HCT116 (cell line): ENCODE results near the gene ERGIC3. TPM values are rescaled to one million over a fixed set of nuclear protein-coding genes. Genes with fewer than 3 reads are reported as not detected.
A peak's percentile ranks its signal among the peaks of the same experiment; 100 is the strongest.

ENCODE experiments used
- ATAC-seq: fragments of 200-7000 bp; cut with Tn5 transposase; 2 replicates; pipeline ENCODE4 v1.9.1; 2020; ENCODE audit warnings: mild to moderate bottlenecking, moderate library complexity
- BruUV-seq: library from RNA; stranded (reverse); fragments of 400-500 nt; replicated peaks from 2 replicates; lab custom pipeline; 2021; lab: Mats Ljungman, UMichigan
- CTCF ChIA-PET: fragments of 300-600 bp; sonication (Branson Sonifier 250); formaldehyde crosslinking; loops from one replicate; lab custom pipeline; 2021; ENCODE audit warnings: antibody characterized with exemption; lab: Charles Lee
- POLR2A ChIA-PET: fragments of 300-600, 350-600 bp; sonication (Branson Sonifier 250); formaldehyde crosslinking; loops from one replicate; lab custom pipeline; 2021; ENCODE audit warnings: antibody characterized with exemption; lab: Charles Lee
- RAD21 ChIA-PET, 2 experiments: fragments of 300-600 bp; sonication (Branson Sonifier 250); formaldehyde crosslinking; loops; one replicate each; lab custom pipeline; 2023; ENCODE audit warnings: low total read pairs in 2 of 2; ENCODE audit not compliant: uncharacterized antibody in 2 of 2, unreplicated experiment in 2 of 2, low non-redundant PET in 1 of 2; lab: Charles Lee
- DNase-seq: peaks from one replicate; pipeline ENCODE4 v3.0.0-alpha.2; 2010; ENCODE audit warnings: low read depth, low spot score
- H2AFZ ChIP-seq: fragments of 200-600 bp; shearing (Covaris generic), sonication (generic); 2 replicates; pipeline ENCODE4 v1.6.1; 2017; ENCODE audit warnings: low read depth, mixed run types, mixed read lengths, antibody characterized with exemption, low read length; ENCODE audit not compliant: poor library complexity, severe bottlenecking
- H3K27ac ChIP-seq: 2 replicates; pipeline ENCODE4 v1.5.1; 2012; ENCODE audit warnings: low read depth, low read length
- H3K27me3 ChIP-seq: fragments of 200-600 bp; sonication (generic); 2 replicates; pipeline ENCODE4 v1.6.1; 2016; ENCODE audit warnings: mixed run types, low read length, mixed read lengths; ENCODE audit not compliant: insufficient read depth
- H3K36me3 ChIP-seq, 2 experiments: fragments of 200-500 bp in 1 of 2; fragments of 200-600 bp in 1 of 2; sonication (Bioruptor generic) in 1 of 2; sonication (generic) in 1 of 2; 2 replicates each; pipeline versions ENCODE4 v1.5.1 to v1.6.1; 2014 to 2016; ENCODE audit warnings: low read length in 2 of 2, inconsistent platforms in 1 of 2, mixed read lengths in 1 of 2, mixed run types in 1 of 2; ENCODE audit not compliant: insufficient read depth in 2 of 2, control insufficient read depth in 1 of 2
- H3K4me1 ChIP-seq, 2 experiments: fragments of 200-600 bp in 1 of 2; sonication (generic) in 1 of 2; 2 replicates each; pipeline versions ENCODE4 v1.5.1 to v1.6.1; 2012 to 2017; ENCODE audit warnings: low read length in 2 of 2, inconsistent platforms in 1 of 2, mild to moderate bottlenecking in 1 of 2, mixed read lengths in 1 of 2, mixed run types in 1 of 2, moderate library complexity in 1 of 2; ENCODE audit not compliant: insufficient read depth in 2 of 2, control insufficient read depth in 1 of 2
- H3K4me2 ChIP-seq: fragments of 200-600 bp; sonication (generic); 2 replicates; pipeline ENCODE4 v1.6.1; 2017; ENCODE audit warnings: mixed run types, low read length, mixed read lengths
- H3K4me3 ChIP-seq, 2 experiments: fragments of 200-600 bp in 1 of 2; sonication (generic) in 1 of 2; replicated peaks in 1 of 2; 2 replicates each; pipeline ENCODE4 v1.5.1; 2011 to 2016; ENCODE audit warnings: low read length in 2 of 2, control low read depth in 1 of 2, low read depth in 1 of 2, mild to moderate bottlenecking in 1 of 2, mixed read lengths in 1 of 2, mixed run types in 1 of 2
- H3K79me2 ChIP-seq: fragments of 200-600 bp; sonication (generic); 2 replicates; pipeline ENCODE4 v1.6.1; 2017; ENCODE audit warnings: mild to moderate bottlenecking, mixed run types, low read length, moderate library complexity, mixed read lengths; ENCODE audit not compliant: insufficient read depth
- H3K9ac ChIP-seq: fragments of 200-600 bp; sonication (generic); 2 replicates; pipeline ENCODE4 v1.6.1; 2016; ENCODE audit warnings: low read length, mixed read lengths
- H3K9me2 ChIP-seq: fragments of 200-600 bp; sonication (generic), shearing (Covaris generic); 2 replicates; pipeline ENCODE4 v1.6.1; 2017; ENCODE audit warnings: mixed run types, mild to moderate bottlenecking, moderate library complexity; ENCODE audit not compliant: insufficient read depth
- H3K9me3 ChIP-seq, 2 experiments: fragments of 200-500 bp in 1 of 2; fragments of 200-600 bp in 1 of 2; sonication (Bioruptor generic) in 1 of 2; sonication (generic) in 1 of 2; 2 replicates each; pipeline ENCODE4 v1.6.1; 2014 to 2017; ENCODE audit warnings: low read length in 2 of 2, mixed read lengths in 2 of 2, inconsistent platforms in 1 of 2, low read depth in 1 of 2, mild to moderate bottlenecking in 1 of 2, mixed run types in 1 of 2, moderate library complexity in 1 of 2; ENCODE audit not compliant: control insufficient read depth in 1 of 2, insufficient read depth in 1 of 2
- H4K20me1 ChIP-seq: fragments of 200-600 bp; sonication (generic), shearing (Covaris generic); 2 replicates; pipeline ENCODE4 v1.6.1; 2017; ENCODE audit warnings: mixed run types, mild to moderate bottlenecking, moderate library complexity; ENCODE audit not compliant: insufficient read depth
- CEBPB ChIP-seq: IDR thresholded peaks from 2 replicates; pipeline ENCODE4 v1.6.1; 2012; ENCODE audit warnings: low read depth
- ELF1 ChIP-seq: IDR thresholded peaks from 2 replicates; pipeline ENCODE4 v1.6.1; 2012; ENCODE audit warnings: low read depth, borderline replicate concordance
- EZH2phosphoT487 ChIP-seq: fragments of 200-600 bp; IDR thresholded peaks from 2 replicates; pipeline ENCODE4 v1.6.1; 2018; ENCODE audit warnings: antibody characterized with exemption, borderline replicate concordance
- RAD21 ChIP-seq: IDR thresholded peaks from 2 replicates; pipeline ENCODE4 v1.6.1; 2012; ENCODE audit warnings: low read depth, mild to moderate bottlenecking
- SIN3A ChIP-seq: IDR thresholded peaks from 2 replicates; pipeline ENCODE4 v1.6.1; 2012; ENCODE audit warnings: low read depth
- TCF7L2 ChIP-seq: IDR thresholded peaks from 2 replicates; pipeline ENCODE4 v1.7.0; 2011; ENCODE audit warnings: borderline replicate concordance, inconsistent platforms; ENCODE audit not compliant: insufficient read depth, insufficient read length; ENCODE audit errors: extremely low read depth
- ZBTB33 ChIP-seq: IDR thresholded peaks from 2 replicates; pipeline ENCODE4 v1.6.1; 2011; ENCODE audit warnings: mild to moderate bottlenecking, low read length, moderate library complexity; ENCODE audit not compliant: insufficient replicate concordance; ENCODE audit errors: extremely low read depth
- intact Hi-C: fragments of 100-400 bp; cut with micrococcal nuclease; formaldehyde crosslinking; loops from 2 replicates; pipeline ENCODE4 v1.10.0; 2022
- total RNA-seq: library from RNA; stranded (reverse); gene quantifications from one replicate; pipeline ENCODE4 v1.2.1, GENCODE V29; 2021; ENCODE audit not compliant: unreplicated experiment
- TF ChIP-seq, protein P1 (sequence below), 3 experiments: fragments of 200-600 bp in 1 of 3; sonication (generic) in 1 of 3; IDR thresholded peaks in 2 of 3; conservative IDR thresholded peaks in 1 of 3; 2 replicates each; pipeline ENCODE4 v1.5.1; 2012 to 2017; ENCODE audit warnings: low read depth in 2 of 3, low read length in 2 of 3, antibody characterized with exemption in 1 of 3, borderline replicate concordance in 1 of 3, control low read depth in 1 of 3, mild to moderate bottlenecking in 1 of 3, mixed read lengths in 1 of 3, mixed run types in 1 of 3, moderate library complexity in 1 of 3; ENCODE audit not compliant: insufficient read depth in 1 of 3

ERGIC3 gene
- total RNA-seq, 1 experiment from 2014 or later, result 229 TPM

GRCh38 chr20:35603695-35604448 lies 62.0 kb downstream of the ERGIC3 start:
- intact Hi-C loops, result loop anchor here (2.0 kb wide), 1 partner anchor 93 kb away; no protein-coding TSS in a partner anchor
- Histone ChIP-seq H3K9ac (no peak overlapping the region), H4K20me1 (no peaks in the 10 kb centered on the region), H3K36me3 (no peaks in the 10 kb centered on the region), H3K27me3 (no peaks in the 10 kb centered on the region), H3K27ac (no peak overlapping the region), H3K79me2 (no peaks in the 10 kb centered on the region), H3K9me3 (no peaks in the 10 kb centered on the region), H2AFZ (no peak overlapping the region), H3K4me2 (no peak overlapping the region), H3K4me1 (peaks cover 22 to 29% of the 10 kb centered on the region in 2 experiments), H3K4me3 (no peak overlapping the region), H3K9me2 (no peaks in the 10 kb centered on the region)
- ChIA-PET CTCF (interaction anchor here (1.0 to 2.1 kb wide), 4 partner anchors 9 to 344 kb away, joined by 3 to 10 read pairs (median 4); no protein-coding TSS in a partner anchor), POLR2A (interaction anchor here (0.6 to 1.5 kb wide), 3 partner anchors 12 to 15 kb away, joined by 3 to 4 read pairs (median 3); partner anchors contain the start of gene SPAG4), RAD21 (no interaction called here)
- no peak for DNase-seq
- no TSS peak for BruUV-seq
- no peak for ATAC-seq
- TF ChIP-seq CEBPB, result no peak
- no peak for TF ChIP-seq SIN3A
- TF ChIP-seq EZH2phosphoT487, result no peak
- TF ChIP-seq ELF1, result no peak
- no peak for TF ChIP-seq ZBTB33

DNA sequence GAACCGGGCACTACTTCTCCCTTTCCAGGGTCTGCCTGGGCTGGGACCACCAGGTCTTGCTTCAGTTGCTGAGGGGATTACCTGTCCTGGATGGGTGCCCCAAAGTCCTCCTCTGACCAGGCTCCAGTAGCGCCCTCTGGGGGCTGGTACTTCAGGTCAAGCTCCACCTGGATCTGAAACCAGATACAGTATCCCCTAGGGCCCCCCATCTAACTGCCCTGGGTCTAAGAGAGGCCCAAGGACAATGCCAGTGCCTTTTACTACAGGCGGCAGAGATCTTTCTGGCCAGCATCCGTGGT lies 62.5 kb downstream of the ERGIC3 start:
- Histone ChIP-seq H2AFZ (no peak overlapping the region), H3K4me3 (no peak overlapping the region), H3K27me3 (no peaks in the 10 kb centered on the region), H3K9me2 (no peaks in the 10 kb centered on the region), H3K27ac (no peak overlapping the region), H3K9ac (no peak overlapping the region), H3K36me3 (no peaks in the 10 kb centered on the region), H3K9me3 (no peaks in the 10 kb centered on the region), H4K20me1 (no peaks in the 10 kb centered on the region), H3K4me1 (peaks cover 24 to 34% of the 10 kb centered on the region in 2 experiments), H3K4me2 (no peak overlapping the region), H3K79me2 (no peaks in the 10 kb centered on the region)
- intact Hi-C loops, result loop anchor here (2.0 kb wide), 1 partner anchor 94 kb away; no protein-coding TSS in a partner anchor
- RAD21 ChIA-PET, result no interaction called here
- POLR2A ChIA-PET, result interaction anchor here (1.0 to 1.5 kb wide), 2 partner anchors 11 to 13 kb away, joined by 3 to 4 read pairs; partner anchors contain the start of gene SPAG4
- DNase-seq (no peak), ATAC-seq (peak; percentile 73)
- TF ChIP-seq TCF7L2 (no peak), RAD21 (peak; percentile 41)
- TF ChIP-seq, protein P1, sequence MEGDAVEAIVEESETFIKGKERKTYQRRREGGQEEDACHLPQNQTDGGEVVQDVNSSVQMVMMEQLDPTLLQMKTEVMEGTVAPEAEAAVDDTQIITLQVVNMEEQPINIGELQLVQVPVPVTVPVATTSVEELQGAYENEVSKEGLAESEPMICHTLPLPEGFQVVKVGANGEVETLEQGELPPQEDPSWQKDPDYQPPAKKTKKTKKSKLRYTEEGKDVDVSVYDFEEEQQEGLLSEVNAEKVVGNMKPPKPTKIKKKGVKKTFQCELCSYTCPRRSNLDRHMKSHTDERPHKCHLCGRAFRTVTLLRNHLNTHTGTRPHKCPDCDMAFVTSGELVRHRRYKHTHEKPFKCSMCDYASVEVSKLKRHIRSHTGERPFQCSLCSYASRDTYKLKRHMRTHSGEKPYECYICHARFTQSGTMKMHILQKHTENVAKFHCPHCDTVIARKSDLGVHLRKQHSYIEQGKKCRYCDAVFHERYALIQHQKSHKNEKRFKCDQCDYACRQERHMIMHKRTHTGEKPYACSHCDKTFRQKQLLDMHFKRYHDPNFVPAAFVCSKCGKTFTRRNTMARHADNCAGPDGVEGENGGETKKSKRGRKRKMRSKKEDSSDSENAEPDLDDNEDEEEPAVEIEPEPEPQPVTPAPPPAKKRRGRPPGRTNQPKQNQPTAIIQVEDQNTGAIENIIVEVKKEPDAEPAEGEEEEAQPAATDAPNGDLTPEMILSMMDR (IDR thresholded peaks at IDR 0.05 in 2 of 3, conservative IDR thresholded peaks at IDR 0.05 in 1 of 3; ENCODE audit: borderline replicate concordance in 1 of 3, insufficient read depth in 1 of 3, low read depth in 2 of 3, low read length in 2 of 3), result peak in 2 of 3 experiments; percentile 62 to 70; a peak in 4 of 6 replicates
- CTCF ChIA-PET, result interaction anchor here (0.9 to 2.1 kb wide), 5 partner anchors 8 to 343 kb away, joined by 3 to 10 read pairs (median 3); no protein-coding TSS in a partner anchor
- no TSS peak for BruUV-seq
